ENCODE measurements around the gene DAZAP2.
"Not testable (repeated sequence)": the region's sequence is repeated elsewhere in the genome, so short reads cannot be mapped to it uniquely, and the experiment has no call there.

The DAZAP2 gene

DNA sequence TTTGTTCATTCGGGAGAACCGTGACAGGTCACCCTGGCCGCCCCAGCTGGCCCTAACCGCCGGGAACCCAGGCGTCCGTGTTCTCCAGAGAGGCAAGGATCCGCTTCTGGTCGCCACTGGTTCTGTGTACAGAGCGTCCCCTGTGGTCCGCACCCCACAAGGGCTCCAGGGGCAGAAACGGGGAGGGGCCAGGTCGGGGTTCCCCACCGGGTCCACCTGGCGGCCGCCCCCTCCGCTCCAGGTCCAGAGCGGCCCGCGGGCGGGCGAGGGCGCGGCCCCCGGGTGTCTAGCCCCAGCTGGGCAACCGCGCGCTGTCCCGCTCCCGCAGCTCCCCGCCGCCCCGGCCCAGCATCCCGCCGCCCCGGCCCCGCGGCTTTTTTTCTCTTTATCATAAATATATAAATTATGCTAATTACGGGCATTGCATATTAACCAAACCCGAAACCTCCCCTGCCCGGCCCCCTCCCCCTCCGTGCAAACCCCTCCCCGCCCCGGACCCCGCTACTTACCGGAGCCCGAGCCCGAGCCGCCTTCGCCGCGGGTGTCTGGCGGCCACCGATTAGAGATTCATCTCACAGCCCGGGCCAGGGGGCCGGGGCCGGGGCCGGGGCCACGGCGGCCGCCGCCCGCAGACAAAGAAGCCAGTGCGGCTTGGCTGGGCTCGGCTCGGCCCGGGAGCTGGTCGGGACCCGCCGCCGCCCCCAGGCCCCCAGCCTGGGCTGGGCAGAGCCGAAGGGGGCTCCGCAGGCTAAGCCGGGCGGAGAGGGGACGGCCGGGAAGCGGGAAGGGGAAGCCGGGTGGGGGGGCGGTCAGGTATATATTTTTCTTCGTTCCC, 21.3 kb upstream of the DAZAP2 start:
- DNase-seq = peak; percentile 16

GRCh38 chr12:51217968-51218606, 20.5 kb upstream of the DAZAP2 start, which contains the start of gene POU6F1:
TSS of gene POU6F1 (minus strand) at chr12:51218062. CDS start at chr12:51206836, 11,226 bp downstream.
- peak; percentile 76 for DNase-seq

DNA sequence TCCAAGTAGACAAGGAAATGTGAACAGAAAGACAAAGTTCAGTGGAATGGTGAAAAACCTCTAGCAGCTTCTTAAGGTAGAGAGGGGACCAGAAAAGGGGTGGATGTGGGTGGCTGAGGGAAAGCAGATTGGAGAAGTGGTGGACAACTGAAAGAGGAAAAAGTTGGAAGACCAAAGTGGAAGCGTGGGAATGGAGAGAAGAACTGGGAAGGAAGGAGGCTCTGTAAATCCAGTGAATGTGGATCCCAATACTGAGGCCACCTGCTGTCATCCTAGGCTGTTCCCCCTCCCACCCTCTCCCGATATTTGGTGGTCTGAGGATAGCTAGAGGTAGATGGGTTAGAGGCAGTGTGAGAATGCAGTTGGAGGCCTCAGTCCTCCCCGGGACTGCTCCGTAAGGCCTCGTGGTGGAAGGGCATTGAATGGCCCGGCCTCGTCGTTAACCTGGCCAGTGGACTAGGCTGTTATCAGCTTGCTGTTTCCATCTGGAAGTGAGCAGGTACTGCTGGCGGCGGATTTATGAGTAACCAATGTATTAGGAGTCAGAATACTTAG, 19.9 kb upstream of the DAZAP2 start:
- no peak for DNase-seq

DNA sequence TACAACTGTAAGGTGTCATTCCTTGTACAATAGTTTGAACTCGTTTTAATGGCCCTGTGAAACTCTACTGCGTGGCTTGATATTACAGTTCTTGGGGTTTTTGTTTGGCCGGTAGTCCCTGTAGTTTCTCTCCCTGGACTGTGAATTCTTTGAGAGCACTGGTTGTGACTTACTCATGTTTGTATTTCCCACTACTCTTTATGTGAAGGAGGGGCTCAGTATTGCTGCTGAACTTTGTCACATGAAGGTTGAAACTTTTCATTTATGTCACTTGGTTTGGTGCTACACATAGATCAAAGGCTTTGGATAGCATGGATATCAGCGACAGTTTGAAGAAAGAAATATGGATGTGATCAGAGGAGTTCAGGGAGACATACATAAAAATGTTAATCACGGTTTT, 19.3 kb upstream of the DAZAP2 start:
- DNase-seq = no peak

DNA sequence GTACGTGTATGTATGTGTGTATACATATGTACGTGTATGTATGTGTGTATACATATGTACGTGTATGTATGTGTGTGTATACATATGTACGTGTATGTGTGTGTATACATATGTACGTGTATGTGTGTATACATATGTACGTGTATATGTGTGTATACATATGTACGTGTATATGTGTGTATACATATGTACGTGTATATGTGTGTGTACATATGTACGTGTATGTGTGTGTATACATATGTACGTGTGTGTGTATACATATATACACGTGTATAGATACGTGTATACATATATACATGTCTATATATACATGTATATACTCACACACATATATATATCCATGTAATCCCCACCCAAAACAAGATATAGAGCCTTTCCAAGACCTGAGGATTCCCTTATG, 18.8 kb upstream of the DAZAP2 start:
- DNase-seq = not testable (repeated sequence)

DNA sequence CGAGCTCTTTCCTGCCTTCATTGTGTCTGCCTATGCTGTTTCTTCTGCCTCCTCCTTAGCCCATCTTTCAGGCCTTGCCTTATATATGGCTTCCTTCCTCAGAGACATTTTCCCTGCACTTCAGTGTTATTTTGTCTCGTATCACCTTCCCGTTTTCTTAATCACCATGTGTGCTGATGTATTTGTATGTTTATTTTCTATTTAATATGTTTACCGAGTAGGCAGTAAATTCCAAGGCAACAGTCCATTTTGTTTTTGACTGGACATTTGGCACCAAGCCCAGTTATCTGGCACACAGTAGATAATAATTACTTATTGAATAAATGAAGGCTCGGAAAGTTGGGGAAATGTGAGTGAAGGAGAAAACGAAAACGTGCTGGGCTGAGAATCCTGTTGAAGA, 16.2 kb upstream of the DAZAP2 start:
- no peak for DNase-seq

DNA sequence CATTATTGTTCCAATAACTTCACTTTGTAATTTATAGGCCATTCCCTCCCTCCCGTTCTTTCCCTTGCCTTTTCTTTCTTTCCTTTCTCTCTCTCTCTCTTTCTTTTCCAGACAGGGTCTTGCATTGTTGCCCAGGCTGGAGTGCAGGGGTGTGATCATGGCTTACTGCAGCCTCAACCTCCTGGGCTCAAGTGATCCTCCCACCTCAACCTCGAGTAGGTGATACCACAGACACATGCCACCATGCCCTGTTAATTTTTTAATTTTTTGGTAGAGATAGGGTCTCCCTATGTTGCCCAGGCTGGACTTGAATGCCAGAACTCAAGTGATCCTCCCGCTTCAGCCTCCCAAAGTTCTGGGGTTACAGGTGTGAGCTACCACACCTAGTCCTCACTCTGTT, 14.0 kb upstream of the DAZAP2 start:
- DNase-seq = no peak

DNA sequence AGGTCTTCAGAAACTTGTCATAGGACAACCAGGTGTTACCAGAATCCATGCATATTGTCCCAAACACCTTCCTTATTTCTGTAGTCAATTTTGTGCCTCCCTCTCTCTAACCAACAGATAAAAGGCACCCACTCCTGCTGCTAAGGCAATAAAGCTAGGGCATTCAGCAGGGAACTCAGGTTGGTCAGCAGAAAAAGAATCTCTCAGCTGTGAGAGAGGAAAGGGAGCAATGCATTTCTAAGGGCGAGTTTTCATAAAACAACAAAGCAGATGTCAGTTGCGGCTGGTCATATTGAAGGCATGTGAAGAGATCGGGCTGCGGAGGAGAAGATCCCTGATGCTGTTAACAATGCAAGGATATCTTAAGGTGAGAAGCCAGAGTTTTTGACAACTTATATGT, 13.4 kb upstream of the DAZAP2 start:
- no peak for DNase-seq

- no peak for DNase-seq
Measured at GRCh38 chr12:51225771-51226170, 12.9 kb upstream of the DAZAP2 start.

DNA sequence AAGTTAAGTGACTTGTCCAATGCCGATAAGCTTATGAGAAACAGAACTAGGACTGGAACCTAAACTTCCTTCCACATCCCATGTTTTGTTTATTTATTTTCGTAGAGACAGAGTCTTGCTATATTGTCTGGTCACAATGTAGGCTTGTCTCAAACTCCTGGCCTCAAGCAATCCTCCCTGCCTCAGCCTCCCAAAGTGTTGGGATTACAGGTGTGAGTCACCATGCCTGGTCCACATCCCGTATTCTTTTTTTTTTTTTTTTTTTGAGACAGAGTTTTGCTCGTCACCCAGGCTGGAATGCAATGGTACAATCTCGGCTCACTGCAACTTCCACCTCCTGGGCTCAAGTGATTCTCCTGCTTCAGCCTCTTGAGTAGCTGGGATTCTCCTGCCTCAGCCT, 11.5 kb upstream of the DAZAP2 start:
- not testable (repeated sequence) for DNase-seq

DNA sequence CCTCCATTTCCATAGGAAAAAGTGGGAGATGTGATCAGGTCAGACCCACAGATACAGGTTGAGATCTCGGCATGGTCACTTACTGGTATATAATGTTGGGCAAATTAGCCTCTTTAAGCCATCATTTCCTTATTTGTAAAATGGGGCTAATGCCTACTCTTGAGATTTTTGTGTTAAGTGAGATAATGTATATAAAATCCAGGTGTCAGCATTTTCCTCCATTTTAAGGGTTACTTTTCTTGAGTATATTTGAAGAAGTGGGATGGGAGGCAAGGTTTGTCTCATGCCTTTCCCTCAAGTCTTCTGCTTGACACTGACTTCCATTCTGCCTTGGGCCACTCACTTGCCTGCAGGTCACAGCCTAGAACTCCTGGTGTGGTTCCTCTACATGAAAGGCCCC, 10.7 kb upstream of the DAZAP2 start:
- no peak for DNase-seq

DNA sequence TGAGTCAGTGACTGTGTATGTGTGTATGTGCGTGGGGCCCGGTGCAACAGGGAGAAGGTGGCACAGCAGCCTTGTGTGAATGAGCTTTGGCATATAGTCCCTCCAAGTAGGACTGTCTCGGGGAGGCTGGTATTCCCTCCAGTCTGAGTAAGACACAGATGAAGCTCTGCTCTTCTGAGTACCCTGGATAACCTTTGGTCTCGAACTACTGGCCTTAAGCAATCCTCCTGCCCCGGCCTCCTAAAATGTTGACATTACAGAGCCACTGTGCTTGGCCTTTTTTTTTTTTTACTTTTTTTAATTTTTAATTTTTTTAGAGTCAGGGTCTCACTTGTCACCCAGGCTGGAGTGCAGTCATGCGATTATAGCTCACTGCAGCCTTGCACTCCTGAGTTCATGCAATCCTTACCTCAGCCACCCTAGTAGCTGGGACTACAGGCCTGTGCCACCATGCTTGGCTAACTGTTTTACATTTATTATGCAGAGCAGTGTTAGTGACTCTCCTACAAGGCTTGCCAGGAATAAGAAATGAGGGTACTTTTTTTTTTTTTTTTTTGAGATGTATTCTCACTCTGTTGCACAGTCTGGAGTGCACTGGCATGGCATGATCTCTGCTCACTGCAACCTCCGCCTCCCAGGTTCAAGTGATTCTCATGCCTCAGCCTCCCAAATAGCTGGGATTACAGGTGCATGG, 9.4 kb upstream of the DAZAP2 start:
- no peak for DNase-seq

GRCh38 chr12:51232642-51233041, 6.0 kb upstream of the DAZAP2 start:
- DNase-seq = no peak

DNA sequence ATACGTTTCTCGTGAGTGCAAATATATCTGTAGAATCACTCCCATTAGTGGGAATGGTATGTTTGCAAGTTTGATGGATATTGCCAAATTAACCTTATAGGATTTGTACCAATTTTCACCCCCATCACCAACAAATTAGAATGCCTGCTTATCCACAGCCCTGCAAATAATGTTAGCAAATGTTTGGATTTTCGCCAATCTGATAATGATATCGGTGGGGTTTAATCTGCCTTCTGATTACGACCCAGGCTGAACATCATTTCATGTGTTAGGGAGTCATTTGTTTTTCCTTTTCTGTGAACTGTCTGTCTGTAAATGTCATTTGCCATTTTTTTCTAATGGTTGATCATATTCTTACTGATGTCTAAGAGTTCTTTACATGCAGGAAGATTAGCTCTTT, 4.1 kb upstream of the DAZAP2 start:
- DNase-seq = no peak

GRCh38 chr12:51238037-51238509, 553 bp upstream of the DAZAP2 start:
- no peak for DNase-seq

GRCh38 chr12:51240971-51241370, 2.3 kb downstream of the DAZAP2 start:
- no peak for DNase-seq

GRCh38 chr12:51242120-51242519, 3.5 kb downstream of the DAZAP2 start:
- no peak for DNase-seq

GRCh38 chr12:51242876-51243275, 4.2 kb downstream of the DAZAP2 start:
- DNase-seq = no peak

GRCh38 chr12:51244269-51244668, 5.6 kb downstream of the DAZAP2 start:
- no peak for DNase-seq

DNA sequence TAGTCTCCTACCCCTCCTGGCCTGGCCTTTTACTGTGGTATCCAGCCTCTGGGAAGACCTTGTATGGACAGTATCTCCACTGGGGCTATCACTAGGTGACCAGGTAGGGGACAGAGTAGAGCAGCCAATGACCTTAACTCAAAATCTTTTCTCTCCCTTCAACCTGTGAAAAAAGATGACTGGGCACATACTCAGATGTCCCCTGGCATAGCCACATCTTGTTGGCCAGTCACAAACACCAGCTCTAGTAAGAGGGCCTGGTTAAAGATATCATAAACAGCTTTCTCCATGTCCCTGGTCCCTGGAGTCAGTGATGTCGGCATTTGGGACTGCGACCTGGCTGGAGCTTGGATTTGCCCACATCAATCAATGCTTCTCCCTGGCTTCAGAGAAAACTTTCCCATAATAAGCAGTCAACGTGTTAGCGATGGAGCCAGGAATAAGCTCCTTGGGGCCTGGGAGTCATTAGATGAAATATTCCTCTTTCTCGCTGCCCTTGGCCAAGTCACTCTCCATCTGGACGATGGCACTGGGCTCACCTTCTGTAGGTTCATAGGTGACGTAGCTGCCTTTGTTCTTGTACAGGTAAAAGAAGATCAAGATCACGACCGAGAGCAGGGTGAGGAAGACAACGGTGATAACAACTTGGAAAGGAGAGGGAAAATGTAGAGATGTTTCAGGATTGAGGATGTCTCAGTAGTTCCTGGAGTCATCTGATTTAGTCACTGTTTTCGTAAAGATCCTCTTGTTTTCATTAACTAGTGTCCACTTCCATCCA, 7.0 kb downstream of the DAZAP2 start:
- no peak for DNase-seq

- DNase-seq = no peak
Measured at GRCh38 chr12:51246254-51246853, 7.7 kb downstream of the DAZAP2 start.

GRCh38 chr12:51247523-51248206, 9.0 kb downstream of the DAZAP2 start:
- DNase-seq = no peak

Measured in NCI-H2107 (cell line).